HUES6 (cell line): Measurements from ENCODE around the gene ACADS.
A peak's percentile ranks its signal among the peaks of the same experiment; 100 is the strongest.

Experiments used
- H3K27ac ChIP-seq: 2 replicates; pipeline ENCODE4 v1.7.0; 2013; ENCODE audit warnings: low read depth, mild to moderate bottlenecking, low read length, inconsistent platforms
- H3K27me3 ChIP-seq: 2 replicates; pipeline ENCODE4 v1.6.1; 2013; ENCODE audit warnings: low read length; ENCODE audit not compliant: control insufficient read depth, insufficient read depth
- H3K36me3 ChIP-seq: 2 replicates; pipeline ENCODE4 v1.6.1; 2013; ENCODE audit warnings: low read length; ENCODE audit not compliant: control insufficient read depth, insufficient read depth
- H3K4me1 ChIP-seq: 2 replicates; pipeline ENCODE4 v1.6.1; 2013; ENCODE audit warnings: low read length; ENCODE audit not compliant: control insufficient read depth, insufficient read depth
- H3K4me3 ChIP-seq: 2 replicates; pipeline ENCODE4 v1.5.1; 2013; ENCODE audit warnings: low read depth, low read length
- H3K9ac ChIP-seq: one replicate; pipeline ENCODE4 v1.6.1; 2013; ENCODE audit warnings: mild to moderate bottlenecking, low read length
- H3K9me3 ChIP-seq: 2 replicates; pipeline ENCODE4 v1.6.1; 2013; ENCODE audit warnings: low read depth, low read length; ENCODE audit not compliant: control insufficient read depth, insufficient read depth

Gene ACADS

DNA sequence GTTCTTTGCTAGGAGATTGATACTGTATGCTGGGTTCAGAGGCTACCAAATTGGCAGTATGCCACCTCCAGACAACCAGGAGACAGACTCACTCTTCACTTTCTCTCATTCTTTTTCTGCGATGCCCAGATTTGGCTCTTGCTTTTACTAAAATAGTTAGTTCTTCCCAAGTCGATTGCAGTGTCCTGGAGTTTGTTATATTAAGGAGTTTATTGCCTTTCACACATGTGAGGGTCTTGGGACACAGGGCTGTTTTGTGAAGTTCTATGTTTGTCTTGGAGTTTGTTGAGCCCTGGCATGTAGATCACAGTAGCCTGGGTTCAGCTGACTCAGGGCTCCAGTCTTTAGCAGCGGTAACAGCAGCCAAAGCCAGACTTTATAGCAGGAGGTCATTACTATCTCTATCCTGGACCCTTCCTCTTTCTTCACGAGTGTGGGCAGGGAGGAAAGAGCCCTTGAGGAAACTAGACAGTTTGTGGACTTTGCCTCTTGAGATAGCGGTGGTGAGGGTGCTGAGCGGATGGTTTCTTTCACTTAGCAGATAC is 37.0 kb upstream of the ACADS start:
- H3K27me3 ChIP-seq = no peaks in the 10 kb centered on the region
- H3K4me3 ChIP-seq = peak overlapping the region; percentile 86
- H3K9ac ChIP-seq = peak overlapping the region; percentile 81
- no peaks in the 10 kb centered on the region; the same call in 1 of the 2 replicates for H3K36me3 ChIP-seq
- H3K9me3 ChIP-seq = no peaks in the 10 kb centered on the region
- no peak overlapping the region for H3K27ac ChIP-seq
- H3K4me1 ChIP-seq = peaks cover 47% of the 10 kb centered on the region

DNA sequence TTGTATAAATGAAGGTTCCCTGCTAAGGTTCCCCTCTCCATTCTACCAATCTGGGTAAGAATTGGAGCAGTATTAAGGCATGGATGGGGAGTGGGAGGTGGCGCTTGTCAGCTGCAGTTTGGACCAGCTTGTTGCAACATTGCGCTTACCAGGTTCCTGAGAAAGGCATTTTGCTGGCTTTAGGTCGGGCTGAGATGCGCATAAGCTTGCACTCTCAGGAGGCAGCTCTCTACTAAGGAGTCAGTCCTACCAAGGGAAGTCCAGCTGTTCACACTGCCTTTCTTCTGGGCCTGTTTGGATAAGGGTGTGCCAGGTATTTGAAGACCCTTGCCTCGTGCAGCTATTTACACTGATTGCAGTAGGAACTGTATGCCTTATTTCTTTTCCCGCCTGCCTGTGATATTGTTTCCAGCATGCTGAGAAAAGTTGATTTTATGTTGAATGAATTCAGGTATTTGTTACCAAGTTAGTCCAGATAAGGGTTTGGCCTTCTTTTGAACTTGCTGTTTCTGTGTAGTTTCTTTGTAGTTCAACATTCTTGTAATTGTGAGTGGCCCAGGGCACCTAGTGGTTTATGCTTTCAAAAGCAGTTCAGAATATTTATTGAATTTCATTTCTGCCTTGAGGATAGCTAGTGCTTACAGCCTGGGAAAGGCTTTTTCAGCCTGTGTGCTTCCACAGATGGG is 36.1 kb upstream of the ACADS start:
- Histone ChIP-seq H3K4me1 (peaks cover 55% of the 10 kb centered on the region), H3K27me3 (no peaks in the 10 kb centered on the region), H3K36me3 (peaks cover 7% of the 10 kb centered on the region), H3K27ac (no peak overlapping the region), H3K9me3 (no peaks in the 10 kb centered on the region), H3K4me3 (peak overlapping the region; percentile 86), H3K9ac (peak overlapping the region; percentile 81)

DNA sequence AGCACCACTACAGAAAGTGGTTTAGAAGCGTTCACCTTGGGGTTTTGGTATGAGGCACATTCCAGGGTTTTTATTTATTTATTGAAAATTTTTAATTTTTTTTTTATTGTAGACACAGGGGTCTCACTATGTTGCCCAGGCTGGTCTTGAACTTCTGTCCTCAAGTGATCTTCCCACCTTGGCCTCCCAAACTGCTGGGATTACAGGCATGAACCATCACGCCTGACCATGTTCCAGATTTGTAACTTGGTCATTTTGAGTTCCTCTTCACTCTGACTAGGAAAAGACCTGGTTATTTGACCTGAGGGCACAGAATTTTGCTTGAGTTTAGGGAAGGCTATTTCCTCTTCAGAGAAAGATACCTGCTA is 35.6 kb upstream of the ACADS start:
- Histone ChIP-seq H3K27ac (no peak overlapping the region), H3K4me3 (0 out of 2 replicates have a peak overlapping the region, but pooled peaks have one; percentile 86), H3K9ac (no peak overlapping the region), H3K9me3 (no peaks in the 10 kb centered on the region), H3K27me3 (no peaks in the 10 kb centered on the region), H3K4me1 (peaks cover 55% of the 10 kb centered on the region), H3K36me3 (peaks cover 12% of the 10 kb centered on the region)

DNA sequence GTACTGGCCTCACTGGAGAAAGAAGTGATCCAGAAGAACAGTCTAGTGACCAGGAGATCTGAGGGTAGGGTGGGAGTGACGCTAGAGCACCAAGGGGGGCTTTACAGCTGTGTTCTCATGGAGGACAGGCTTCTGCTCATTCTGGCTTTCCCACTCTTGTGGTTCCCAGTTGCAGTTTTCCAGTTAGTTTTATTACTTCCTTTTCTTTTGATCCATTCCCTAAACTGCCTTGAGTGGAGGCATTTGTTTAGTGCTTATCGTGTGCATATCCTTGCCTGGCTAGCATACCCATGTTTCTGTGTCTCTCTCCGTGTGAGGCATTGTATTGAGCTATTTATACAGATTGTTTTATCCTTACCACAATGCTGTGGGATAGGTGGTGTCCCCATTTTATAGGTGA is 34.6 kb upstream of the ACADS start:
- peaks cover 21% of the 10 kb centered on the region for H3K36me3 ChIP-seq
- peaks cover 55% of the 10 kb centered on the region for H3K4me1 ChIP-seq
- H3K4me3 ChIP-seq = no peak overlapping the region
- H3K9ac ChIP-seq = no peak overlapping the region
- no peaks in the 10 kb centered on the region for H3K27me3 ChIP-seq
- H3K27ac ChIP-seq = no peak overlapping the region
- H3K9me3 ChIP-seq = no peaks in the 10 kb centered on the region

DNA sequence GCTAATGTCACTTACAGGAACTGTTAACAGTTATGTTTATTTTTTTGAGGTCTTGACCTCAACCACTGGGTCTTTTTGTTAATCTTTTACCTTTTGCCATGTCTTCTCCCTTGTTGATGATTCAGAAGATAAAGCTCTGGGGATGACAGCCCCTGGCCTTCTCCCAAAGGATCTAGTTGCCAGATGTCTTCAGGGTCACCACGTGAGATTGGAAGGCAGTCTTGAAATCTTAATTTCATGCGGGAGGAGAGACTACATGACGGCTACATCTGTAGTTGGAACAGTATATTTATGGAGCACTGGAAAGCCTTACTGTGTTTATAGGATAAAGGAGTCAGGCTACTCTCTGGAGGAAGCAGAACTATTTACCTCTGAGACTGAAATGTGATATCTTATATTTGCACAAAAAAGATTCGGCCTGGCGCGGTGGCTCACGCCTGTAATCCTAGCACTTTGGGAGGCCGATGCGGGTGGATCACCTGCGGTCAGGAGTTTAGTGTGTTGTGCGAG is 33.0 kb upstream of the ACADS start:
- H3K4me3 ChIP-seq = no peak overlapping the region
- 0 out of 2 replicates have a peak overlapping the region, but pooled peaks have one; percentile 65 for H3K27ac ChIP-seq
- H3K9me3 ChIP-seq = no peaks in the 10 kb centered on the region
- H3K27me3 ChIP-seq = no peaks in the 10 kb centered on the region
- H3K4me1 ChIP-seq = peaks cover 55% of the 10 kb centered on the region
- peaks cover 37% of the 10 kb centered on the region for H3K36me3 ChIP-seq
- H3K9ac ChIP-seq = peak overlapping the region; percentile 41

DNA sequence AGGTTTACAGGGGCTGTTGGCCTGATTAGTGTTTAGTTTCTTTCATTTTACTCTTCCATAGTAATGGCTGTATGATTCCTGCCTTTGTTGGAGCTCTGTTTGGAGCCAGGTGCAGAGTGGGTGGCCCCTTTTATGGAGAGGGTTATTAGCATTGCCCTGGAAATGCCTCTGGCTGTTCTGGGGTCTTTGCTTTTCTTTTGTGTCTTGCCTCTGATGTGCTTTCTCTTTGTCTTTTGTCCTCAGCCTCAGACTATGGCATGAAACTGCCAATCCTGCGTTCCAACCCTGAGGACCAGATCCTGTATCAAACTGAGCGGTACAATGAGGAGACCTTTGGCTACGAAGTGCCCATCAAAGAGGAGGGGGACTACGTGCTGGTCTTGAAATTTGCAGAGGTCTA is 31.8 kb upstream of the ACADS start:
- peaks cover 50% of the 10 kb centered on the region for H3K4me1 ChIP-seq
- no peak overlapping the region for H3K4me3 ChIP-seq
- H3K9me3 ChIP-seq = no peaks in the 10 kb centered on the region
- H3K27ac ChIP-seq = peak overlapping the region; percentile 65
- no peaks in the 10 kb centered on the region for H3K27me3 ChIP-seq
- H3K36me3 ChIP-seq = peaks cover 50% of the 10 kb centered on the region
- H3K9ac ChIP-seq = peak overlapping the region; percentile 41

DNA sequence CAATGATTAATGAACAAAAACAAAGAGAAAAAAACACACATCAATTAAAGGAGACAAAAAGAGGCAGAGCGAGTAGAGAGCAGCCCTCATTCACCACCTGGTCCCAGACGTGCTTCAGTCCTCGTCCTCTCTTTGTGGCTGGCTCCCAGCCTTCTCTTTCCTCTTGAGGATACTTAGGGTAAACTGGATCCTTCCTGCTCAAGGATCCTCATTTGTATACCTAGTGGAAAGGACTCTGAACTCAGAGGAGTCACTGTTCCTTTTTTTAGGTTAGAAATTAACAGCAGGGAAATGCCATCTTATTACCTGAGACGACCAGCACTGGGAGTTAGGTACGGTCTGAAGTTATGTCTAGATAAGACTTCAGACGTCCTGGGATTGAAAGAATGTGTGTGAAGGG is 29.0 kb upstream of the ACADS start:
- Histone ChIP-seq H3K4me3 (no peak overlapping the region), H3K4me1 (peaks cover 25% of the 10 kb centered on the region), H3K9ac (no peak overlapping the region), H3K36me3 (peaks cover 78% of the 10 kb centered on the region), H3K9me3 (no peaks in the 10 kb centered on the region), H3K27me3 (no peaks in the 10 kb centered on the region), H3K27ac (no peak overlapping the region)

DNA sequence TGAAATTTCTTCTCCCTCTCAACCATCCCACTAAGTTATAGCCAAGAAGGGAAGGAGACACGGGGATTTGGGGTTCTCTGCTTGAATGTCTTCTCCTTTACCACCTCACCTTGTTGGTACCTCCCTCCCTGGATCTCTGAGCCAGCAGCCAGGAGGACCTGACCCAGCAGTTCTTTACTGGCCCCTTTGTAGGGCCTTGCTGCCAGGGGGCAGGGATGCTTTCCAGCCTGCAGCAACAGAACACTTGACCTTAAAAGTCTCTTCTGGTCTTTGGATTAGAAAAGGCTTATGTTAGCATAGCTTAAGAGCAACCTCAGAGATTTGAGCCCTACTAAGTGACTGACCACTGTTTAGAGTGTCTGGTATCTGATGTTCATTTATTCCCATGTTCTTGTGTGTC is 28.3 kb upstream of the ACADS start:
- no peak overlapping the region for H3K4me3 ChIP-seq
- H3K9ac ChIP-seq = no peak overlapping the region
- peaks cover 85% of the 10 kb centered on the region for H3K36me3 ChIP-seq
- no peaks in the 10 kb centered on the region for H3K9me3 ChIP-seq
- peaks cover 20% of the 10 kb centered on the region for H3K4me1 ChIP-seq
- no peaks in the 10 kb centered on the region for H3K27me3 ChIP-seq
- no peak overlapping the region for H3K27ac ChIP-seq

DNA sequence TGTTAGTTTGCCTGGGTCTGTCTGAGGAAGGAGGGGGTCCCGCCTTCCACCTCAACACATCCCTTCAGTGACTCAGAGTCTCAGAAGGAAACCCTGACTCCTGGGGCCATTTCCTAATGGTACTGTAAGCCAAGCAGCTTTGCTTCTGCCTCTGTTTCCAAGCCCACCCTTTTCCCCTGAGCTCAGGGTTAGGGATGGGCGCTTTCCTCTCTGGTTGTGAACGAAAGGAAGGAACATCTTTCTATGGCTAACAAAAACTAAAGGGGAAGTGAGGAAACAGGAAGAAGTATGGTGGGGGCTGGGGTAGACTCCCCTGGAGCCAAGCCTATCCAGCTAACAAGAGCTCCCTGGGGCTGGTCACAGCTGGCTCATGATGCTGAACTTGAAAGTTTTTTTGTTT is 27.0 kb upstream of the ACADS start:
- no peaks in the 10 kb centered on the region for H3K9me3 ChIP-seq
- no peak overlapping the region for H3K4me3 ChIP-seq
- H3K4me1 ChIP-seq = peaks cover 8% of the 10 kb centered on the region; the same call in 1 of the 2 replicates
- H3K36me3 ChIP-seq = peaks cover 92% of the 10 kb centered on the region
- no peak overlapping the region for H3K9ac ChIP-seq
- no peak overlapping the region for H3K27ac ChIP-seq
- H3K27me3 ChIP-seq = no peaks in the 10 kb centered on the region

DNA sequence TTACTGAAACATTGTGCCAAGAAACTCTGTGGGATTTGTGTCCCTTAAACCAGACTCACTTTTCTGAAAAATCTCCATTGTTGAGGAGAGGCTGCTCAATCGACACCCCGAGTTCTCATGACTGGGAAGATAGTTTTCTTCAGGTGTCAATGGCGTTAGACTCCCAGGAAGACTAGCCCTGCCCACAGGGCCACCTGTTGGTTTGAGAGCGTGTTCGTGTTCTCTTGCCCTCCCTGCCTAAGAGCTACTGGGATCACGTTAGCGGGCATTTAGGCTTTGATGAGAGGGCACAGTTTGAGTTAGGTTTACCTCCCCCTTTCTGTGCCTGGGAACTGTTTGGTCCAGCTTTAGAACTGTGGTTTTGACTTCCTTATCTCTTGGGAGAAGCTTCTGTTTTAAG is 26.1 kb upstream of the ACADS start:
- Histone ChIP-seq H3K4me1 (no peaks in the 10 kb centered on the region), H3K36me3 (peaks cover 86% of the 10 kb centered on the region), H3K9ac (no peak overlapping the region), H3K27ac (no peak overlapping the region), H3K9me3 (no peaks in the 10 kb centered on the region), H3K27me3 (no peaks in the 10 kb centered on the region), H3K4me3 (no peak overlapping the region)

DNA sequence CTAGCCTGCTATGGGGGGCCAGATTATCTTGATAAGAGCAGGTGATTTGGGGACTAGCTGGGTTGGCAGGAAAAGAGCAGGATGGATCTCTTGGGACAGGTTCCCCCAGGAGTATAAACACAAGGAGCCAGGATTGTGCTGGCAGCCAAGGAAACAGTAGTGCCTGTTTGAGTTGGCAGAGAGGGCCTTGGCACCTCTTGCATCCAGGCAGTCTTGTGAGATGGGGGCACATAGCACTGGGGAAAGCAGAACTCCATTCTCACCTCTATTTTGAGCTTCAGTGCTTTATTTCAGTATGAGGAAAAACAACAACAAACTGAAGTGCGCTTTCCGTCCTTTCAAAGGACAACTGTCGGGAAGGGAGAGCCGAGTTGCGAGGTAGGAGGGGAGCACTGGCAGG is 24.7 kb upstream of the ACADS start:
- H3K36me3 ChIP-seq = peaks cover 77% of the 10 kb centered on the region

More for the DNA sequence above, 24.7 kb upstream of the ACADS start:
- Histone ChIP-seq H3K4me1 (no peaks in the 10 kb centered on the region), H3K27ac (no peak overlapping the region), H3K27me3 (no peaks in the 10 kb centered on the region), H3K9me3 (no peaks in the 10 kb centered on the region), H3K9ac (no peak overlapping the region), H3K4me3 (no peak overlapping the region)
